HL-60 (cell line): ENCODE measurements around the gene SCO2.

Source experiments
- GABPA ChIP-seq: IDR thresholded peaks from 2 replicates; pipeline ENCODE4 v1.6.1; 2012; ENCODE audit warnings: low read depth
- POLR2AphosphoS5 ChIP-seq: IDR thresholded peaks from 2 replicates; pipeline ENCODE4 v1.6.1; 2012; ENCODE audit warnings: low read depth
- TF ChIP-seq, protein P1 (sequence below): IDR thresholded peaks from one replicate; pipeline ENCODE4 v1.5.1; 2011; ENCODE audit warnings: low read length, control low read depth, inconsistent platforms; ENCODE audit not compliant: insufficient read depth

DNA sequence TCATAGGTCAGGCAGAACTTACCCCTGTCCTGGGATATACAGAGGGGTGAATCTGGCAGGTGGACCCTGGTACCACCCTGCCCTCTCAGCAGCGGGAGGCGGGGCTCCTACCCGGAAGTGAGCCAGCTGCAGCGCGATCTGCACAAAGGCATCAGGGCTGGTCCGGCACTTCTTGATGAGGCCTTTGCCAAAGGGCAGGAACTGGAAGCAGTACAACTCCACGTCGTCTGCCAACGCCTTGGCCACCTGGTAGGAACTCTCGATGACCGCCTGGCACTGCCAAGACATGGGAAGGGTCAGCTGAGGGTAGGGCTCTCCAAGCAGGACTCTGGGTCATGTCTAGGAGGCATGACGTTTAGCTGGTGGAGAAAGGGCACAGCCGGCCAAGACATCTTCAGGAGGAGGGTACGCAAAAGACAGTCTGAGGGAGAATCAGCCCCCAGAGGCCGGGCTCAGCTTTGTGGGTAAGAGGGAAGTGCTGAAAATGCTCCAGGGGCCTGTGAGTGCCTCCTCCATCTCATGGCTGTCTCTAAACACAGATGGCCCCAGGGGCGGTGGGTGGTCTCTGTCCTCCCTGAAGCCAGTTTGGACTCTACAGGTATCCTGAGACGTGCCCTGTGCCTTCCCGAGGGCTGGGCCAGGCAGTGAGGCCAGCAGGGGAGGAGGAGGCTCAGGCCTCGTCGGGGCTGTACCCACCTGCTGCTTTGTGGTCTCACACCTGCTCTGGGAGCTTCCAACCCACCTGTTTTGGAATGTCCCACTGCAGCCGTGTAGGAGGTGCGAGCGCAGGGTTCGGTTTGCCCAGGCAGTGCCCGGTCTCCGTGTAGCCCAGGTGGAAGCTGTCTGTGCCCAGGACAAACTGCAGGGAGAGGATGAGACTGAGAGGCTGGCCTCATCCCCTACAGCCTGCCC is 46.1 kb upstream of the SCO2 start:
- TF ChIP-seq, protein P1, sequence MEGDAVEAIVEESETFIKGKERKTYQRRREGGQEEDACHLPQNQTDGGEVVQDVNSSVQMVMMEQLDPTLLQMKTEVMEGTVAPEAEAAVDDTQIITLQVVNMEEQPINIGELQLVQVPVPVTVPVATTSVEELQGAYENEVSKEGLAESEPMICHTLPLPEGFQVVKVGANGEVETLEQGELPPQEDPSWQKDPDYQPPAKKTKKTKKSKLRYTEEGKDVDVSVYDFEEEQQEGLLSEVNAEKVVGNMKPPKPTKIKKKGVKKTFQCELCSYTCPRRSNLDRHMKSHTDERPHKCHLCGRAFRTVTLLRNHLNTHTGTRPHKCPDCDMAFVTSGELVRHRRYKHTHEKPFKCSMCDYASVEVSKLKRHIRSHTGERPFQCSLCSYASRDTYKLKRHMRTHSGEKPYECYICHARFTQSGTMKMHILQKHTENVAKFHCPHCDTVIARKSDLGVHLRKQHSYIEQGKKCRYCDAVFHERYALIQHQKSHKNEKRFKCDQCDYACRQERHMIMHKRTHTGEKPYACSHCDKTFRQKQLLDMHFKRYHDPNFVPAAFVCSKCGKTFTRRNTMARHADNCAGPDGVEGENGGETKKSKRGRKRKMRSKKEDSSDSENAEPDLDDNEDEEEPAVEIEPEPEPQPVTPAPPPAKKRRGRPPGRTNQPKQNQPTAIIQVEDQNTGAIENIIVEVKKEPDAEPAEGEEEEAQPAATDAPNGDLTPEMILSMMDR: no peak
- no peak for TF ChIP-seq POLR2AphosphoS5
- TF ChIP-seq GABPA: no peak
